ENCODE measurements around the gene SACS. TPM values are rescaled to one million over a fixed set of nuclear protein-coding genes. Genes with fewer than 3 reads are reported as not detected.

Gene SACS
- total and polyA plus RNA-seq, 2 of the 4 experiments (the other 2 are of a cell fraction): 14.7 to 121 TPM

DNA sequence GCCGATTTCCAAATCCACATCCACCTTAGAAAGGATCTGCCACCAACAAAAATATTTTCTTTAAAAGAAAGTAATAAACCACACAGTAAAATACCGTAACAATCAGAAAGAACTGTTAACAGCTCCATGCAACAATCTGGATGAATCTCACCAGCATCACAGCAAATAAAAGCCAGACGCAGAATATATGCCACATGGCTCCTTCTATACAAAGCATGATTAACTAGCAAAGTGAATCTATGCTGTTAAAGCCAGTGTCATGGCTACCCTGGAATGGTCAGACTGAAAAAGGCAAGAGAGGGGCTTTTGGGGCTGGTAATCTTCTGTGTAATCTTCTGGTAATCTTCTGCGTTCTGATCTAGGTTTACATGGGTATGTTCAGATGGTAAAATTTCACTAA lies 81.3 kb downstream of the SACS start:
- Histone ChIP-seq H2BK5ac (ENCODE audit: low read depth, low read length, poor library complexity, severe bottlenecking) (no peak overlapping the region), H3K36me3 (ENCODE audit: control insufficient read depth, insufficient read depth, low read length) (peaks cover 54% of the 10 kb centered on the region), H3K9ac (ENCODE audit: low read depth, low read length) (no peak overlapping the region), H4K5ac (ENCODE audit: low read depth, low read length) (no peak overlapping the region), H2AK5ac (ENCODE audit: low read depth, low read length) (no peak overlapping the region), H2BK120ac (ENCODE audit: low read depth, low read length) (no peak overlapping the region), H2AK9ac (replicated peaks; ENCODE audit: low read depth, low read length, poor library complexity) (no peak overlapping the region), H3K4me1 (ENCODE audit: control insufficient read depth, insufficient read depth, low read length) (peaks cover 20% of the 10 kb centered on the region), H3K23ac (ENCODE audit: low read depth, low read length) (no peak overlapping the region), H3K9me1 (ENCODE audit: insufficient read depth, low read length) (peaks cover 10% of the 10 kb centered on the region), H2BK20ac (ENCODE audit: low read depth, low read length) (no peak overlapping the region), H2BK15ac (ENCODE audit: low read depth, low read length) (no peak overlapping the region), H4K91ac (ENCODE audit: insufficient read depth, low read depth, low read length) (no peak overlapping the region), H3K27ac (ENCODE audit: insufficient read depth, low read length) (no peak overlapping the region), H2AFZ (replicated peaks; ENCODE audit: low read length, poor library complexity) (no peak overlapping the region), H4K20me1 (ENCODE audit: insufficient read depth, low read length) (peaks cover 15% of the 10 kb centered on the region), H3K56ac (ENCODE audit: extremely low read depth, insufficient read depth, low read length) (no peak overlapping the region), H3K9me3 (ENCODE audit: control insufficient read depth, insufficient read depth, low read length) (no peaks in the 10 kb centered on the region), H3K4me3 (ENCODE audit: insufficient read depth, low read depth, low read length) (no peak overlapping the region), H3K18ac (ENCODE audit: low read depth, low read length) (no peak overlapping the region), H3K14ac (replicated peaks; ENCODE audit: low read depth, low read length) (no peak overlapping the region), H4K8ac (ENCODE audit: low read depth in 2 of 2, low read length in 2 of 2) (no peak overlapping the region), H3K79me1 (ENCODE audit: low read depth in 1 of 2, low read length in 2 of 2) (peaks cover 57 to 79% of the 10 kb centered on the region in 2 experiments), H3K27me3 (ENCODE audit: control insufficient read depth, insufficient read depth, low read length) (no peaks in the 10 kb centered on the region), H3K4me2 (ENCODE audit: low read depth, low read length) (no peak overlapping the region), H3K4ac (ENCODE audit: low read depth, low read length) (no peak overlapping the region)
- ChIA-PET CTCF (no interaction called here), POLR2A (ENCODE audit: unreplicated experiment) (no interaction called here)
- dilution Hi-C loops (cut with HindIII; ENCODE audit: low sequenced_read_pairs, unreplicated experiment): no loop called here
- BruUV-seq (replicated peaks): no TSS peak
- no peak for DNase-seq
- no peak for ATAC-seq (ENCODE audit: low read depth)
- intact Hi-C loops (cut with micrococcal nuclease): no loop called here
- TF ChIP-seq CHD1 (IDR thresholded peaks at IDR 0.05; ENCODE audit: low read depth, low read length): no peak
- TF ChIP-seq FOS (IDR thresholded peaks at IDR 0.05; ENCODE audit: low read depth, low read length): no peak
- no peak for TF ChIP-seq MAZ (IDR thresholded peaks at IDR 0.05; ENCODE audit: borderline replicate concordance, low read depth, low read length)
- no peak for TF ChIP-seq RFX5 (IDR thresholded peaks at IDR 0.05; ENCODE audit: low read depth, low read length)
- TF ChIP-seq, protein P1, sequence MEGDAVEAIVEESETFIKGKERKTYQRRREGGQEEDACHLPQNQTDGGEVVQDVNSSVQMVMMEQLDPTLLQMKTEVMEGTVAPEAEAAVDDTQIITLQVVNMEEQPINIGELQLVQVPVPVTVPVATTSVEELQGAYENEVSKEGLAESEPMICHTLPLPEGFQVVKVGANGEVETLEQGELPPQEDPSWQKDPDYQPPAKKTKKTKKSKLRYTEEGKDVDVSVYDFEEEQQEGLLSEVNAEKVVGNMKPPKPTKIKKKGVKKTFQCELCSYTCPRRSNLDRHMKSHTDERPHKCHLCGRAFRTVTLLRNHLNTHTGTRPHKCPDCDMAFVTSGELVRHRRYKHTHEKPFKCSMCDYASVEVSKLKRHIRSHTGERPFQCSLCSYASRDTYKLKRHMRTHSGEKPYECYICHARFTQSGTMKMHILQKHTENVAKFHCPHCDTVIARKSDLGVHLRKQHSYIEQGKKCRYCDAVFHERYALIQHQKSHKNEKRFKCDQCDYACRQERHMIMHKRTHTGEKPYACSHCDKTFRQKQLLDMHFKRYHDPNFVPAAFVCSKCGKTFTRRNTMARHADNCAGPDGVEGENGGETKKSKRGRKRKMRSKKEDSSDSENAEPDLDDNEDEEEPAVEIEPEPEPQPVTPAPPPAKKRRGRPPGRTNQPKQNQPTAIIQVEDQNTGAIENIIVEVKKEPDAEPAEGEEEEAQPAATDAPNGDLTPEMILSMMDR (conservative IDR thresholded peaks at IDR 0.05; ENCODE audit: low read depth, low read length): no peak
- TF ChIP-seq NFE2L2 (IDR thresholded peaks at IDR 0.05; ENCODE audit: low read depth, low read length): no peak
- no peak for TF ChIP-seq BHLHE40 (IDR thresholded peaks at IDR 0.05; ENCODE audit: low read depth, low read length)
- no peak for TF ChIP-seq MXI1 (IDR thresholded peaks at IDR 0.05; ENCODE audit: borderline replicate concordance, low read depth, low read length)
- no peak for TF ChIP-seq SMC3 (IDR thresholded peaks at IDR 0.05; ENCODE audit: low read depth, low read length)
- no peak for TF ChIP-seq RAD21 (IDR thresholded peaks at IDR 0.05; ENCODE audit: low read length)
- in situ Hi-C loops (cut with MboI; ENCODE audit: low sequenced_read_pairs): loop anchor here (25.0 kb wide), 1 partner anchor 535 kb away; the partner anchor contains the start of genes C1QTNF9B and MIPEP
- no CpG with 5 or more reads among the region's 4 CpGs for WGBS, 2 experiments (ENCODE audit: extremely low coverage in 2 of 2, insufficient read length in 1 of 2)

All from IMR-90 (cell line).